Adrenal gland (tissue), 5 donors: ENCODE data around the gene GHRH.

Experiments
- CTCF ChIP-seq, 6 experiments: fragments of 450-650 bp in 4 of 6; fragments of 200-600 bp in 2 of 6; sonication (generic) in 1 of 6; IDR thresholded peaks; 1 replicate in 5 of 6; 2 replicates in 1 of 6; pipeline versions ENCODE4 v1.5.1 to v1.8.0; 2016 to 2021; ENCODE audit warnings: antibody characterized with exemption in 6 of 6, mild to moderate bottlenecking in 2 of 6, moderate library complexity in 1 of 6
- POLR2A ChIP-seq, 2 donors: fragments of 450-650 bp; IDR thresholded peaks; one replicate each; pipeline ENCODE4 v1.6.1; 2017; ENCODE audit warnings: antibody characterized with exemption in 2 of 2, mild to moderate bottlenecking in 2 of 2, moderate library complexity in 1 of 2
- donor health status: DM: no; HTN: no; CAD: no.

- TF ChIP-seq POLR2A (IDR thresholded peaks at IDR 0.05) (no peak), CTCF (IDR thresholded peaks at IDR 0.05) (no peak)
Measured at GRCh38 chr20:37271421-37271768, 9.8 kb upstream of the GHRH start.
